Neural crest cell (in vitro differentiated cells): ENCODE data around the gene NTNG1. TPM values are rescaled to one million over a fixed set of nuclear protein-coding genes. Genes with fewer than 3 reads are reported as not detected.
"Not testable (repeated sequence)": the region's sequence is repeated elsewhere in the genome, so short reads cannot be mapped to it uniquely, and the experiment has no call there.

Experiments used
- DNase-seq: peaks from one replicate; pipeline ENCODE4 v3.0.0; 2021; ENCODE audit warnings: low read depth, mixed read lengths, low spot score
- H3K27ac Mint-ChIP-seq: one replicate; pipeline ENCODE4 v1.8.0; 2021; ENCODE audit warnings: mild to moderate bottlenecking, mixed read lengths; ENCODE audit not compliant: unreplicated experiment
- H3K27me3 Mint-ChIP-seq: 2 replicates; pipeline ENCODE4 v1.8.0; 2021; ENCODE audit warnings: low read depth, mild to moderate bottlenecking, mixed read lengths
- H3K36me3 Mint-ChIP-seq: 2 replicates; pipeline ENCODE4 v1.8.0; 2021; ENCODE audit warnings: low read depth, mild to moderate bottlenecking, mixed read lengths
- H3K4me1 Mint-ChIP-seq: 2 replicates; pipeline ENCODE4 v1.8.0; 2021; ENCODE audit warnings: mixed read lengths
- H3K4me3 Mint-ChIP-seq: one replicate; pipeline ENCODE4 v1.8.0; 2021; ENCODE audit warnings: mild to moderate bottlenecking, mixed read lengths
- H3K9me3 Mint-ChIP-seq: 2 replicates; pipeline ENCODE4 v1.8.0; 2021; ENCODE audit warnings: mixed read lengths
- total RNA-seq: library from RNA; stranded (reverse); gene quantifications from 2 replicates; pipeline ENCODE4 v1.2.1, GENCODE V29; 2021
- TF ChIP-seq, protein P1 (sequence below): fragments of 200-600 bp; sonication (generic); conservative IDR thresholded peaks from 2 replicates; pipeline ENCODE4 v1.5.0; 2021; ENCODE audit warnings: antibody characterized with exemption, mild to moderate bottlenecking

NTNG1 gene
- total RNA-seq, 1 donor from 2014 or later = 1.1 TPM

GRCh38 chr1:107158496-107158895 is 17.7 kb downstream of the NTNG1 start:
- Mint-ChIP-seq H3K27ac (no peak overlapping the region), H3K4me1 (no peaks in the 10 kb centered on the region), H3K36me3 (no peaks in the 10 kb centered on the region), H3K9me3 (no peaks in the 10 kb centered on the region), H3K4me3 (no peak overlapping the region), H3K27me3 (peaks cover 3% of the 10 kb centered on the region)
- DNase-seq = no peak
- TF ChIP-seq, protein P1, sequence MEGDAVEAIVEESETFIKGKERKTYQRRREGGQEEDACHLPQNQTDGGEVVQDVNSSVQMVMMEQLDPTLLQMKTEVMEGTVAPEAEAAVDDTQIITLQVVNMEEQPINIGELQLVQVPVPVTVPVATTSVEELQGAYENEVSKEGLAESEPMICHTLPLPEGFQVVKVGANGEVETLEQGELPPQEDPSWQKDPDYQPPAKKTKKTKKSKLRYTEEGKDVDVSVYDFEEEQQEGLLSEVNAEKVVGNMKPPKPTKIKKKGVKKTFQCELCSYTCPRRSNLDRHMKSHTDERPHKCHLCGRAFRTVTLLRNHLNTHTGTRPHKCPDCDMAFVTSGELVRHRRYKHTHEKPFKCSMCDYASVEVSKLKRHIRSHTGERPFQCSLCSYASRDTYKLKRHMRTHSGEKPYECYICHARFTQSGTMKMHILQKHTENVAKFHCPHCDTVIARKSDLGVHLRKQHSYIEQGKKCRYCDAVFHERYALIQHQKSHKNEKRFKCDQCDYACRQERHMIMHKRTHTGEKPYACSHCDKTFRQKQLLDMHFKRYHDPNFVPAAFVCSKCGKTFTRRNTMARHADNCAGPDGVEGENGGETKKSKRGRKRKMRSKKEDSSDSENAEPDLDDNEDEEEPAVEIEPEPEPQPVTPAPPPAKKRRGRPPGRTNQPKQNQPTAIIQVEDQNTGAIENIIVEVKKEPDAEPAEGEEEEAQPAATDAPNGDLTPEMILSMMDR = no peak

GRCh38 chr1:107158991-107159390 is 18.2 kb downstream of the NTNG1 start:
- no peaks in the 10 kb centered on the region for H3K4me1 Mint-ChIP-seq
- no peaks in the 10 kb centered on the region for H3K36me3 Mint-ChIP-seq
- no peak overlapping the region for H3K27ac Mint-ChIP-seq
- peaks cover under 1% of the 10 kb centered on the region for H3K27me3 Mint-ChIP-seq
- TF ChIP-seq, protein P1 = no peak
- no peak overlapping the region for H3K4me3 Mint-ChIP-seq
- no peak for DNase-seq
- no peaks in the 10 kb centered on the region for H3K9me3 Mint-ChIP-seq

DNA sequence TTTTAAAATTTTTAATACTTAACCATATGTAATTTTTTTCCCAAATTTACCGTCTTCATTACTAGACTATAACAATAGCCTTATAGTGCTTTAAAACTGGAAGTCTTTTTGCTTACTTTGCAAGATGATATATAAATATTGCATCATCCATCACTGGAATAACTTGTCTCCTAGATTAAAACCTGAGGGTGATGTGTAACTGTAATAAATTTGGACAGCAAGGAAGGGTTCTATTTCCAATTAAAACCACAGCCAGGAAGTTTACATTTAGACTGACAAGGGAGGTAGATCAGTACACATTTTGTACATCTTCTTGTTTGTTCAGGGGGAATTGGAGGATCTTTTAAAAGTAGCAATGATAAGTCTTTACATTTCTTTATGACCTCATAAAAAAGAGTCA is 21.9 kb downstream of the NTNG1 start:
- Mint-ChIP-seq H3K4me3 (no peak overlapping the region), H3K27me3 (no peaks in the 10 kb centered on the region), H3K4me1 (no peaks in the 10 kb centered on the region), H3K27ac (no peak overlapping the region), H3K9me3 (peaks cover 5% of the 10 kb centered on the region), H3K36me3 (no peaks in the 10 kb centered on the region)
- TF ChIP-seq, protein P1 = no peak
- DNase-seq = no peak

- DNase-seq, H3K27ac Mint-ChIP-seq, H3K4me3 Mint-ChIP-seq, H3K4me1 Mint-ChIP-seq, H3K9me3 Mint-ChIP-seq, H3K27me3 Mint-ChIP-seq, H3K36me3 Mint-ChIP-seq: not testable (repeated sequence)
These were observed 24.1 kb downstream of the NTNG1 start for GRCh38 chr1:107164901-107165300.

DNA sequence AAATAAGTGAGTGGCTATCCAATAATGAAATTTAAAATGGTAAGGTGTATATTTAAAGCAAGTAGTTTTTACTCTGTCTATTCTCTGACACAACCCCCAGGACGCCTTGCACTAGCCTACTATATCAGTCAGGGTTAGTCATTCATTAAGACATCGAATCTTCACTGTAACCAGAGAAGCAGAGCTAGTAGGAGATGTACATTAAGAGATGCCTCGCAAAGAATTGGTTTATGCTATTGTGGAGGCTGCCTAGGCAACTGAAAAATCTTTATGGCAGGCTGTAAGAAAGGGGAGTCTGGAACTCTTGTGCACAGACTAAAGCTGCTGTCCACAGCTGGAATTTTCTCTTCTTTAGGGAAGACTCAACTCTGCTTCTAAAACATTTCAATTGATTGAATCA is 28.8 kb downstream of the NTNG1 start:
- Mint-ChIP-seq H3K9me3 (peaks cover 4% of the 10 kb centered on the region), H3K4me1 (peaks cover 5% of the 10 kb centered on the region), H3K27ac (no peak overlapping the region), H3K27me3 (no peaks in the 10 kb centered on the region), H3K36me3 (no peaks in the 10 kb centered on the region), H3K4me3 (no peak overlapping the region)
- TF ChIP-seq, protein P1 = no peak
- DNase-seq = no peak

DNA sequence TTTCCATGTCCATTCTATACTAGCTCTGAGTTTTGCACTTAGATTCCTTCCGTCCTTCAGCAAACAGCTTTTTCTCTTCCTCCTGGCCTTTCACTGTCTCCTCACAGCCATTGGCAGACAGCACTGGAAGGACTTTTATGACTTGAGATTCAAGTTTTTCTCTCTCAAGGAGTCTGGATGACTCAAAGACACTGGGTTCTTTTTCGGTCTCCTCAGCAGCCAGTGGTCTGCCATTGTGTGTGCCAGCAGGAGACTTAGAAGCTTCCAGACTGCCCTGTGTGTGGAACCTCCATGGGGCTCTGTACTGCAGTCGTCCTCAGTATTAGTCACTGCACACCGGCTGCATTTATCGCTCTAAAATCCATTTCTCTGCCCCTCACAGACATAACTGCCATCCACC is 30.5 kb downstream of the NTNG1 start:
- Mint-ChIP-seq H3K27me3 (no peaks in the 10 kb centered on the region), H3K4me3 (no peak overlapping the region), H3K4me1 (peaks cover 15% of the 10 kb centered on the region), H3K9me3 (no peaks in the 10 kb centered on the region), H3K36me3 (no peaks in the 10 kb centered on the region), H3K27ac (no peak overlapping the region)
- TF ChIP-seq, protein P1 = no peak
- no peak for DNase-seq
